MM.1S (cell line): ENCODE data around the gene PPA1.

Experiments used
- CTCF ChIP-seq: fragments of 300-600 bp; sonication (generic); IDR thresholded peaks from 2 replicates; pipeline ENCODE4 v1.5.1; 2016; ENCODE audit warnings: antibody characterized with exemption, low read length, mixed read lengths
- EZH2 ChIP-seq: fragments of 300-600 bp; sonication (generic); optimal IDR thresholded peaks from 2 replicates; pipeline ENCODE3; 2017; ENCODE audit warnings: low read depth, mild to moderate bottlenecking, antibody characterized with exemption, low read length, mixed read lengths
- EZH2phosphoT487 ChIP-seq: fragments of 300-600 bp; sonication (generic); IDR thresholded peaks from 2 replicates; pipeline ENCODE4 v1.6.1; 2018; ENCODE audit warnings: antibody characterized with exemption, low read length

- TF ChIP-seq CTCF (no peak), EZH2 (no peak), EZH2phosphoT487 (no peak)
Observed at GRCh38 chr10:70163448-70163847, 69.8 kb downstream of the PPA1 start.
